Chondrocyte (in vitro differentiated cells): ENCODE data around the gene RNF2. TPM values are rescaled to one million over a fixed set of nuclear protein-coding genes. Genes with fewer than 3 reads are reported as not detected.

Source experiments
- DNase-seq: peaks from one replicate; pipeline ENCODE4 v3.0.0; 2021; ENCODE audit warnings: mixed read lengths, low spot score
- H3K27ac Mint-ChIP-seq: one replicate; pipeline ENCODE4 v1.8.0; 2021; ENCODE audit warnings: mild to moderate bottlenecking, moderate library complexity, mixed read lengths; ENCODE audit not compliant: unreplicated experiment
- H3K27me3 Mint-ChIP-seq: 2 replicates; pipeline ENCODE4 v1.8.0; 2021; ENCODE audit warnings: low read depth, mixed read lengths
- H3K36me3 Mint-ChIP-seq: 2 replicates; pipeline ENCODE4 v1.8.0; 2021; ENCODE audit warnings: low read depth, mixed read lengths
- H3K4me1 Mint-ChIP-seq: 2 replicates; pipeline ENCODE4 v1.8.0; 2021; ENCODE audit warnings: low read depth, mild to moderate bottlenecking, mixed read lengths
- H3K4me3 Mint-ChIP-seq: one replicate; pipeline ENCODE4 v1.8.0; 2021; ENCODE audit warnings: mild to moderate bottlenecking, moderate library complexity, mixed read lengths; ENCODE audit not compliant: unreplicated experiment
- H3K9me3 Mint-ChIP-seq: 2 replicates; pipeline ENCODE4 v1.8.0; 2021; ENCODE audit warnings: low read depth, mixed read lengths
- CTCF ChIP-seq: fragments of 200-600 bp; sonication (generic); IDR thresholded peaks from 2 replicates; pipeline ENCODE4 v1.5.0; 2021; ENCODE audit warnings: antibody characterized with exemption, mild to moderate bottlenecking, moderate library complexity
- total RNA-seq: library from RNA; stranded (reverse); gene quantifications from 3 replicates; pipeline ENCODE4 v1.2.1, GENCODE V29; 2021

Gene RNF2
- total RNA-seq, 1 donor from 2014 or later: 22.4 TPM

GRCh38 chr1:185068341-185068740, 23.0 kb downstream of the RNF2 start:
- H3K9me3 Mint-ChIP-seq: peaks cover 4% of the 10 kb centered on the region
- H3K4me3 Mint-ChIP-seq: no peak overlapping the region
- no peak overlapping the region for H3K27ac Mint-ChIP-seq
- no peaks in the 10 kb centered on the region for H3K27me3 Mint-ChIP-seq
- no peak for DNase-seq
- TF ChIP-seq CTCF: no peak
- peaks cover 7% of the 10 kb centered on the region for H3K4me1 Mint-ChIP-seq
- peaks cover 2% of the 10 kb centered on the region for H3K36me3 Mint-ChIP-seq

- H3K4me3 Mint-ChIP-seq: no peak overlapping the region
- TF ChIP-seq CTCF: no peak
- peaks cover 4% of the 10 kb centered on the region for H3K9me3 Mint-ChIP-seq
- peaks cover 11% of the 10 kb centered on the region for H3K4me1 Mint-ChIP-seq
- no peak for DNase-seq
- H3K27me3 Mint-ChIP-seq: no peaks in the 10 kb centered on the region
- H3K27ac Mint-ChIP-seq: no peak overlapping the region
- H3K36me3 Mint-ChIP-seq: peaks cover 2% of the 10 kb centered on the region
These were observed 23.9 kb downstream of the RNF2 start for GRCh38 chr1:185069202-185069772.

GRCh38 chr1:185070051-185070450, 24.7 kb downstream of the RNF2 start:
- Mint-ChIP-seq H3K27ac (no peak overlapping the region), H3K36me3 (peaks cover 2% of the 10 kb centered on the region), H3K27me3 (no peaks in the 10 kb centered on the region), H3K9me3 (no peaks in the 10 kb centered on the region), H3K4me3 (no peak overlapping the region), H3K4me1 (peaks cover 11% of the 10 kb centered on the region)
- no peak for TF ChIP-seq CTCF
- DNase-seq: no peak

GRCh38 chr1:185073725-185074124, 28.4 kb downstream of the RNF2 start:
- Mint-ChIP-seq H3K4me3 (no peak overlapping the region), H3K27ac (no peak overlapping the region), H3K9me3 (no peaks in the 10 kb centered on the region), H3K4me1 (peaks cover 7% of the 10 kb centered on the region), H3K36me3 (no peaks in the 10 kb centered on the region), H3K27me3 (no peaks in the 10 kb centered on the region)
- no peak for TF ChIP-seq CTCF
- no peak for DNase-seq

GRCh38 chr1:185074307-185074706, 28.9 kb downstream of the RNF2 start:
- no peak for DNase-seq
- Mint-ChIP-seq H3K36me3 (no peaks in the 10 kb centered on the region), H3K9me3 (no peaks in the 10 kb centered on the region), H3K4me1 (peaks cover 7% of the 10 kb centered on the region), H3K4me3 (no peak overlapping the region), H3K27ac (no peak overlapping the region), H3K27me3 (no peaks in the 10 kb centered on the region)
- TF ChIP-seq CTCF: no peak
